Activated T-cell treated with anti-CD3 and anti-CD28 coated beads, Interleukin-2, amount 50 U/mL, for 4 hours (primary cell): ENCODE results near the gene ATP11A. TPM values are rescaled to one million over a fixed set of nuclear protein-coding genes. Genes with fewer than 3 reads are reported as not detected.

Experiments used
- ATAC-seq, 2 donors: fragments of 200-7000 bp; cut with Tn5 transposase; one replicate each; pipeline ENCODE4 v1.10.0; 2021
- DNase-seq: peaks from one replicate; pipeline ENCODE4 v3.0.0-alpha.2; 2020
- H3K27me3 Mint-ChIP-seq: one replicate; pipeline ENCODE4 v1.8.0; 2021; ENCODE audit warnings: low read depth, mixed read lengths
- H3K36me3 Mint-ChIP-seq: one replicate; pipeline ENCODE4 v1.8.0; 2022; ENCODE audit warnings: mixed read lengths; ENCODE audit not compliant: insufficient read depth
- H3K4me1 Mint-ChIP-seq: one replicate; pipeline ENCODE4 v1.8.0; 2021; ENCODE audit warnings: low read depth, mixed read lengths
- H3K4me3 Mint-ChIP-seq: one replicate; pipeline ENCODE4 v1.8.0; 2021; ENCODE audit warnings: mild to moderate bottlenecking, moderate library complexity, mixed read lengths
- H3K9me3 Mint-ChIP-seq: one replicate; pipeline ENCODE4 v1.8.0; 2021; ENCODE audit warnings: mixed read lengths
- total RNA-seq, 3 donors: library from RNA; stranded (reverse); gene quantifications; one replicate each; pipeline ENCODE4 v1.2.1, GENCODE V29; 2021

Gene ATP11A
- total RNA-seq, 3 donors from 2014 or later = 34.7 to 40.8 (median 35.6) TPM

DNA sequence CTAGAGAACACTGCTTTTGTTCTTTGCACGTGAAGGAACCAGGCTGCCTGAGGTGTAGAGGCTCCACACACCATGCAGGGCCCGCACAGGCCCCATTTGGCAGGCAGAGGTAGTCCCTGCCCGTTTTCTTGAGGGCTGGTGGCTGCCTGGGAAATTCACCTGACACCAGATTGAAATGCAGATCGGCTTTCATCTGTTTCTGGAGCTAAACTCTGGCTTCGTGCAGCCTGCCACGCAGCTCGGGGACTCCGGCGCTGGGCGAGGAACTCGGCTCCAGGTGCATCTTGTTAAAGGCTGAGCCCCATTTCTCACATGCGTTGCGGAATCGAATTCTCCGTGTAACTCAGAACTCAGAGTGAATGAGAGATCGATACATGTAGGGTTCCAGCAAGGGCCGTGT is 37.7 kb downstream of the ATP11A start:
- no peaks in the 10 kb centered on the region for H3K9me3 Mint-ChIP-seq
- DNase-seq (no peak), ATAC-seq (no peak)
- no peak overlapping the region for H3K4me3 Mint-ChIP-seq
- peaks cover 26% of the 10 kb centered on the region for H3K4me1 Mint-ChIP-seq
- H3K36me3 Mint-ChIP-seq = no peaks in the 10 kb centered on the region
- no peaks in the 10 kb centered on the region for H3K27me3 Mint-ChIP-seq

- no peaks in the 10 kb centered on the region for H3K9me3 Mint-ChIP-seq
- H3K4me3 Mint-ChIP-seq = no peak overlapping the region
- ATAC-seq = no peak
- H3K36me3 Mint-ChIP-seq = no peaks in the 10 kb centered on the region
- no peak for DNase-seq
- H3K4me1 Mint-ChIP-seq = peaks cover 23% of the 10 kb centered on the region
- H3K27me3 Mint-ChIP-seq = no peaks in the 10 kb centered on the region
These were observed 38.7 kb downstream of the ATP11A start for GRCh38 chr13:112728375-112729126.

DNA sequence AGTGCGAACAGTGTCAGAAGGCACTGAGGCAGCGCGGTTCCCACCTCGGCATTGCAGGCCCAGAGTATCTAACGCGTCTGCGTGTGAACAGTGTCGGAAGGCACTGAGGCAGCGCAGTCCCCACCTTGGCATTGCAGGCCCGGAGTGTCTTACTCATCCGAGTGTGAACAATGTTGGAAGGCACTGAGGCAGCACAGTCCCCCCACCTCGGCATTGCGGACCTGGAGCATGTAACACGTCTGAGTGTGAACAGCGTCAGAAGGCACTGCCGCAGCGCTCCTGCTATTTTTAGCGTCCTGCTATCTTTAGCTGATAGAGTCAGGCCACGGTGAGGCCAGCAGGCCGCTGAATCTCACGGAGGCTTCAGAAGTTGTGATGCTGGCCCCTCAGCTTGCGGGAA is 39.6 kb downstream of the ATP11A start:
- ATAC-seq (no peak), DNase-seq (no peak)
- Mint-ChIP-seq H3K36me3 (no peaks in the 10 kb centered on the region), H3K4me3 (no peak overlapping the region), H3K27me3 (no peaks in the 10 kb centered on the region), H3K4me1 (peaks cover 23% of the 10 kb centered on the region), H3K9me3 (no peaks in the 10 kb centered on the region)

GRCh38 chr13:112730157-112730671 is 40.4 kb downstream of the ATP11A start:
- no peak for ATAC-seq
- Mint-ChIP-seq H3K27me3 (no peaks in the 10 kb centered on the region), H3K36me3 (no peaks in the 10 kb centered on the region)

DNA sequence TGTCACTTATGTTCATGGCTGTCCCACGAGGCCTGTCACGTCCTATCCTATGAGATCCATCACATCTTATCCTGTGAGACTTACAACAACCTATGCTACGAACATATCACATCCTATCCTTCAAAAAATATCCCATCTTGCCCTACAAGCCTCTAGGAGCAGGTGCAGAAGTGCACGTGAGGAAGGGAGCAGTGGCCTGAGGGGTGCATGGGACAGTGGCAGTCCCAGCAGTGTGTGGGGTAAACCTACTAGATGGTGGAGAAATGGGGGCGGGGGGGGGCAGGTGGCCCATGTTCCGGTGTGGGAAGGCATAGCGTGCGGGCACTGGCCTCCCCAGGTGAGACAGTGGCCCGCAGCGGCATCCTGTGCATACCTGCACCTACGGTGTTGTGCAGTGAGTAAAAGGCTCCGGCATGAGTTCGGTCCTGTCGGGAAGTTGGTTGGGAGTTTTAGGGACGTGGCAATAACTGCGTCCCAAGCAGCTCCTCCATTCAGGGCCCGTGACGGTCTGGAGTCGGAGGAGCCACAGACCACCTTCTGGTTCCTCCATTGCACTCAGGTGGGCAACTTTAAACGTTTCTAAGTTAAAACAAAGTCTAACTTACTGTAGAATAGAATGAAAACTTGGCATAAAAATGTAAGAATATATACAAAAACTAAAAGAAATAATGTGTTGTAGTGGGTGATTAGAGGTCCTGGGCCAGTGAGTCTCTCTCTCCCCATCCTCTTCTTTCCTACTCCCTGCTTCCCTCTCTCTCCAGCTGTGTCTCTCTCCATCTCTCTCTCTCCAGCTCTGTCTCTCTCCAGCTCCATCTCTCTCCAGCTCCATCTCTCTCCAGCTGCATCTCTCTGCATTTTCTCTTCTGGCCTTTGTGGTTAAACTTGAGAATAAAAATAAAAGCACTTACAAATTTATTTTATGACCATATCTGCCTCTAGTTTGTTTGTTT is 42.1 kb downstream of the ATP11A start:
- Mint-ChIP-seq H3K4me1 (peaks cover 8% of the 10 kb centered on the region), H3K9me3 (no peaks in the 10 kb centered on the region), H3K27me3 (no peaks in the 10 kb centered on the region), H3K4me3 (no peak overlapping the region), H3K36me3 (no peaks in the 10 kb centered on the region)
- ATAC-seq = no peak
- DNase-seq = no peak

More at GRCh38 chr13:112730157-112730671, 40.4 kb downstream of the ATP11A start:
- Mint-ChIP-seq H3K4me1 (peaks cover 21% of the 10 kb centered on the region), H3K9me3 (no peaks in the 10 kb centered on the region), H3K4me3 (no peak overlapping the region)
- DNase-seq = no peak

DNA sequence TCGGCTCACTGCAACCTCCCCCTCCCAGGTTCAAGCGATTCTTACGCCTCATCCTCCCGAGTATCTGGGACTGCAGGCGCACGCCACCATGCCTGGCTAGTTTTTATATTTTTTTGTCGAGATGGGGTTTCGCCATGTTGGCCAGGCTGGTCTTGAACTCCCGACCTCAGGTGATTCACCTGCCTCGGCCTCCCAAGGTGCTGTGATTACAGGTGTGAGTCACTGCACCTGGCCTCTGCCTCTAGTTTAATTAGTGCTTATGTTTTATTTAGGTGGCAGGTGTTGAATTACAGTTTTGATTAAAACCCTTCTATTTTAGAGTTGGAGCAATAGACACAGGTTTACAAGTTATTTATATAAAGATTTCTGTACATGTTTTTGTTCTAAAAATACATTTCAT is 42.8 kb downstream of the ATP11A start:
- no peak for ATAC-seq
- H3K27me3 Mint-ChIP-seq = no peaks in the 10 kb centered on the region
- no peak overlapping the region for H3K4me3 Mint-ChIP-seq
- no peaks in the 10 kb centered on the region for H3K9me3 Mint-ChIP-seq
- H3K4me1 Mint-ChIP-seq = peaks cover 12% of the 10 kb centered on the region
- DNase-seq = no peak
- no peaks in the 10 kb centered on the region for H3K36me3 Mint-ChIP-seq

DNA sequence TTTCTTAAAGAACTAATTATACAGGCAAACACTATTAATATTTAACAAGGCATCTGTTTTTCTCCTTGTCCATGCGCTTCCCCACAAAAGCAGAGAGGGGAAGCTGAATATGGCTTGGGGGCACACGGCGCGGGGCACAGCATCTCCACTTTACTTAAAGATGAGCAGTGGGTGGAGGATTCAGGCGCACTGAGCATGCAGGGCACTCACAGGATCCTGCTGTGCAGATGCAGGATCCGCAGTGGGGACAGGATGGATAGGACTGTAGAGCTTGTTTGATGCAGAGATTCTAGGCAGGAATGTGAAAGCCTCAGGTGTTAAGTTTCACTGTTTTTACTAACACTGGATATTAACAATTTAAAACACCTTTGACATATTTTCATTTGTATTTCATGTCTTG is 43.3 kb downstream of the ATP11A start:
- peaks cover 12% of the 10 kb centered on the region for H3K4me1 Mint-ChIP-seq
- H3K27me3 Mint-ChIP-seq = no peaks in the 10 kb centered on the region
- ATAC-seq (no peak), DNase-seq (no peak)
- H3K36me3 Mint-ChIP-seq = no peaks in the 10 kb centered on the region
- no peak overlapping the region for H3K4me3 Mint-ChIP-seq
- no peaks in the 10 kb centered on the region for H3K9me3 Mint-ChIP-seq

GRCh38 chr13:112733661-112734379 is 44.0 kb downstream of the ATP11A start:
- no peak for DNase-seq
- Mint-ChIP-seq H3K9me3 (no peaks in the 10 kb centered on the region), H3K4me3 (no peak overlapping the region), H3K27me3 (no peaks in the 10 kb centered on the region), H3K4me1 (peaks cover 12% of the 10 kb centered on the region), H3K36me3 (no peaks in the 10 kb centered on the region)
- no peak for ATAC-seq

- Mint-ChIP-seq H3K4me1 (peaks cover 20% of the 10 kb centered on the region), H3K36me3 (no peaks in the 10 kb centered on the region), H3K27me3 (no peaks in the 10 kb centered on the region), H3K9me3 (no peaks in the 10 kb centered on the region), H3K4me3 (no peak overlapping the region)
- DNase-seq = no peak
- no peak for ATAC-seq
These were observed 45.1 kb downstream of the ATP11A start for GRCh38 chr13:112734696-112735547.

DNA sequence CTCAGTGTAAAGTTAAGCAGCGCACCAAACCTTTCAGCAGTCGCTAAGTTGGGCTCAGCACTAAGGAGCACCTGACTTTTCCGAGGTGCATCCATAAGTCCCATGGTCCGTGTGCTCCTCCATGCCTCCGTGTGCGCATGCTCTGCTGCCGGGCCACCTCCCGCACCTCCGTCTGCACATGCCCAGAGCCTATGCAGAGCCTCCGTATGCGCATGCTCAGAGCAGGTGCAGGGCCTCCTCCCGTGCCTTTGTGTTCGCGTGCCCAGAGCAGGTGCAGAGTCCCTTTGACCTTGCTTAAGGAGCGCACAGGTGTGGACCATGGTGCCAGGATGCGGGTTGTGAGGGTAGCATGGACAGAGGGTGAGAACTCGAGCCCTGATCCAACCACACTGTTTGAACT is 46.0 kb downstream of the ATP11A start:
- H3K36me3 Mint-ChIP-seq = no peaks in the 10 kb centered on the region

DNA sequence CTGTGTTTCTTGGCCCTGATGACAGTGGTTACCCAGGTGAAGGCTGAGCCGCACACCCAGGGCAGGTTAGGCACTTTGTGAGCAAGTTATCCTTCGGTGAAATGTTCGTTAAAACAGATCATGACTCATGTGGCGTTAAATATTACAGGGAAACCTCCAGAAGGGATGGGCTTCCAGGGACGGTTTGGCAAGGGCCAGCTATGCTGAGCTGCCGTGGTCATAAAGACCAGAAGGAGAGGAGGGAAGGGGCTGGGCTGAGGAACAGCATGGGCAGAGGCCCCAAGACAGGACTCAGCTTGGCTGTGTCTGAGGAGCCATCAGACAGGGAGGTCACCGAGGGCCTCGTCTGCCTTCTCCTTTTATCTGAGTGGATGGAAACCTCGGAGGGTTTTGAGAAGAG is 47.5 kb downstream of the ATP11A start:
- DNase-seq (no peak), ATAC-seq (no peak)
- no peaks in the 10 kb centered on the region for H3K27me3 Mint-ChIP-seq
- no peaks in the 10 kb centered on the region for H3K9me3 Mint-ChIP-seq
- no peaks in the 10 kb centered on the region for H3K36me3 Mint-ChIP-seq
- no peak overlapping the region for H3K4me3 Mint-ChIP-seq
- peaks cover 12% of the 10 kb centered on the region for H3K4me1 Mint-ChIP-seq

More for the DNA sequence above, 46.0 kb downstream of the ATP11A start:
- Mint-ChIP-seq H3K4me3 (no peak overlapping the region), H3K9me3 (no peaks in the 10 kb centered on the region), H3K4me1 (peaks cover 17% of the 10 kb centered on the region), H3K27me3 (no peaks in the 10 kb centered on the region)
- DNase-seq (no peak), ATAC-seq (no peak)

- H3K9me3 Mint-ChIP-seq = no peaks in the 10 kb centered on the region
- DNase-seq = no peak
- no peak for ATAC-seq
- H3K27me3 Mint-ChIP-seq = no peaks in the 10 kb centered on the region
- H3K4me3 Mint-ChIP-seq = no peak overlapping the region
- H3K36me3 Mint-ChIP-seq = no peaks in the 10 kb centered on the region
- H3K4me1 Mint-ChIP-seq = peaks cover 21% of the 10 kb centered on the region
These were observed 48.8 kb downstream of the ATP11A start for GRCh38 chr13:112738606-112739005.

- DNase-seq (no peak), ATAC-seq (no peak)
- Mint-ChIP-seq H3K27me3 (no peaks in the 10 kb centered on the region), H3K4me3 (no peak overlapping the region), H3K9me3 (no peaks in the 10 kb centered on the region), H3K36me3 (no peaks in the 10 kb centered on the region), H3K4me1 (peaks cover 25% of the 10 kb centered on the region)
These were observed 50.8 kb downstream of the ATP11A start for GRCh38 chr13:112740502-112741131.
